ENCODE measurements around the gene FRYL. TPM values are rescaled to one million over a fixed set of nuclear protein-coding genes. Genes with fewer than 3 reads are reported as not detected.
A peak's percentile ranks its signal among the peaks of the same experiment; 100 is the strongest.

The FRYL gene
- total and polyA plus RNA-seq, 2 of the 8 experiments (the other 6 are each of a cell fraction or from before 2014, with no cell fraction given), result 8.0 to 36.5 TPM

- Histone ChIP-seq H4K5ac (ENCODE audit: insufficient read length, low read depth, low read length) (no peak overlapping the region), H3K18ac (ENCODE audit: extremely low read depth, low read length) (no peak overlapping the region), H3K4ac (replicated peaks; ENCODE audit: insufficient read length, low read depth, low read length) (no peak overlapping the region), H3K36me3 (ENCODE audit: control insufficient read depth in 2 of 4, insufficient read depth in 4 of 4, low read length in 3 of 4) (peaks cover 2 to 41% (median 18%) of the 10 kb centered on the region in 4 experiments; a peak in 7 of 8 replicates), H3K4me1 (replicated peaks in 1 of 4; ENCODE audit: control insufficient read depth in 3 of 4, insufficient read depth in 4 of 4, low read length in 3 of 4) (no peaks in the 10 kb centered on the region), H2BK5ac (ENCODE audit: low read depth, low read length) (no peak overlapping the region), H3K23me2 (ENCODE audit: low read depth, low read length) (no peaks in the 10 kb centered on the region), H2AK5ac (ENCODE audit: low read depth, low read length) (no peak overlapping the region), H3K9ac (replicated peaks in 1 of 4; ENCODE audit: extremely low read depth in 1 of 4, low read depth in 3 of 4, low read length in 3 of 4) (no peak overlapping the region), H4K20me1 (replicated peaks in 1 of 2; ENCODE audit: control insufficient read depth in 1 of 2, insufficient read depth in 2 of 2, low read length in 2 of 2) (peaks cover 0 to 2% of the 10 kb centered on the region in 2 experiments), H3K4me2 (ENCODE audit: insufficient read depth in 1 of 2, low read depth in 2 of 2, low read length in 2 of 2) (no peak overlapping the region), H3K14ac (ENCODE audit: insufficient read length) (no peak overlapping the region), H2BK12ac (ENCODE audit: low read depth, low read length) (no peak overlapping the region), H4K91ac (replicated peaks; ENCODE audit: insufficient read length, low read length) (no peak overlapping the region), H3K56ac (replicated peaks; ENCODE audit: insufficient read length, low read depth, low read length) (no peak overlapping the region), H3K27ac (ENCODE audit: low read depth, low read length) (no peak overlapping the region), H3K23ac (ENCODE audit: insufficient read length) (no peak overlapping the region), H3K4me3 (ENCODE audit: extremely low read depth in 1 of 4, insufficient read depth in 2 of 4, low read depth in 3 of 4, low read length in 4 of 4) (no peak overlapping the region), H3K9me3 (ENCODE audit: insufficient read depth in 2 of 2, low read depth in 1 of 2, low read length in 1 of 2) (no peaks in the 10 kb centered on the region), H3K79me2 (ENCODE audit: control insufficient read depth in 1 of 2, insufficient read depth in 2 of 2, low read length in 2 of 2) (no peaks in the 10 kb centered on the region), H2BK15ac (ENCODE audit: low read length) (no peak overlapping the region), H2BK120ac (replicated peaks; ENCODE audit: low read depth, low read length) (no peak overlapping the region), H4K8ac (ENCODE audit: extremely low read depth, insufficient read depth, low read length) (no peak overlapping the region), H3K79me1 (ENCODE audit: low read depth, low read length) (no peaks in the 10 kb centered on the region; the same call in 1 of the 2 replicates), H2BK20ac (ENCODE audit: low read length) (no peak overlapping the region), H2AFZ (ENCODE audit: low read length) (no peak overlapping the region), H3K27me3 (replicated peaks in 1 of 4; ENCODE audit: control insufficient read depth in 3 of 4, extremely low read depth in 1 of 4, insufficient read depth in 3 of 4, low read length in 3 of 4) (no peaks in the 10 kb centered on the region)
- CTCF ChIA-PET (ENCODE audit: partially characterized antibody), result interaction anchor here (1.0 to 3.7 kb wide), 6 partner anchors 12 to 321 kb away, joined by 3 to 12 read pairs (median 4); no protein-coding TSS in a partner anchor
- DNase-seq (ENCODE audit: low read depth in 1 of 2, low spot score in 2 of 2) (no peak), FAIRE-seq (no peak)
- POLR2A ChIA-PET (ENCODE audit: partially characterized antibody), result no interaction called here
- 90 to 100% methylated on average over 1 to 8 of the region's 8 CpGs for WGBS, 2 experiments (ENCODE audit: extremely low coverage in 1 of 2, insufficient coverage in 1 of 2, insufficient read length in 1 of 2, insufficient replicate concordance in 2 of 2, low coverage in 1 of 2, low lambda C conversion rate in 2 of 2, missing lambda C conversion rate in 1 of 2)
- TF ChIP-seq KDM4A (IDR thresholded peaks at IDR 0.05; ENCODE audit: low read depth, low read length, severe bottlenecking), result no peak
- peak; percentile 33 to 68 (median 64); a peak in 3 of 4 replicates for TF ChIP-seq CTCF (IDR thresholded peaks at IDR 0.05; ENCODE audit: control extremely low read depth in 1 of 3, insufficient read depth in 1 of 3, low read depth in 1 of 3, low read length in 3 of 3)
- TF ChIP-seq RAD21 (IDR thresholded peaks at IDR 0.05 in 1 of 2, conservative IDR thresholded peaks at IDR 0.05 in 1 of 2; ENCODE audit: low read depth in 2 of 2, low read length in 2 of 2), result peak; percentile 27 to 52; a peak in 3 of 4 replicates
Measured at GRCh38 chr4:48557478-48557877, 222.6 kb downstream of the FRYL start.

Measured in H1 (cell line).